K562 (cell line): ENCODE data around the gene IGLON5. TPM values are rescaled to one million over a fixed set of nuclear protein-coding genes. Genes with fewer than 3 reads are reported as not detected.
A peak's percentile ranks its signal among the peaks of the same experiment; 100 is the strongest.

Source experiments
- CTBP1 ChIP-seq: fragments of 450-650 bp; IDR thresholded peaks from 2 replicates; pipeline ENCODE4 v1.6.1; 2016; ENCODE audit warnings: borderline replicate concordance
- DNMT1 ChIP-seq: fragments of 450-650 bp; IDR thresholded peaks from 2 replicates; pipeline ENCODE4 v1.6.1; 2016; ENCODE audit warnings: antibody characterized with exemption, mild to moderate bottlenecking
- FOXJ3 ChIP-seq: sonication (generic); formaldehyde crosslinking; IDR thresholded peaks from 2 replicates; pipeline ENCODE4 v1.4.0; 2020; ENCODE audit warnings: mild to moderate bottlenecking, missing genetic modification reagents
- GTF2B ChIP-seq: IDR thresholded peaks from 2 replicates; pipeline ENCODE4 v1.6.1; 2011; ENCODE audit not compliant: insufficient read length; ENCODE audit errors: extremely low read depth
- MTF1 ChIP-seq: fragments of 250-450 bp; sonication (Bioruptor Pico); IDR thresholded peaks from 2 replicates; pipeline ENCODE4 v1.9.0; 2021; ENCODE audit warnings: moderate library complexity, mild to moderate bottlenecking, inconsistent platforms, borderline replicate concordance
- NCOA6 ChIP-seq: fragments of 450-650 bp; IDR thresholded peaks from 2 replicates; pipeline ENCODE4 v1.6.1; 2017; ENCODE audit warnings: mild to moderate bottlenecking
- RB1 ChIP-seq: fragments of 450-650 bp; IDR thresholded peaks from 2 replicates; pipeline ENCODE4 v1.6.1; 2017; ENCODE audit warnings: low read depth, mild to moderate bottlenecking
- TARDBP ChIP-seq: fragments of 450-650 bp; IDR thresholded peaks from 2 replicates; pipeline ENCODE4 v1.6.1; 2016
- ZNF551 ChIP-seq: fragments of 250-450 bp; sonication (Bioruptor Pico); IDR thresholded peaks from 2 replicates; pipeline ENCODE4 v1.5.0; 2021; ENCODE audit warnings: mild to moderate bottlenecking, moderate library complexity
- ZNF583 ChIP-seq: fragments of 250-450 bp; sonication (Bioruptor Pico); IDR thresholded peaks from 2 replicates; pipeline ENCODE4 v1.4.0; 2020
- polyA plus RNA-seq, 8 experiments: library from polyadenylated mRNA; depleted of rRNA in 4 of 8; stranded (reverse) in 5 of 8; unstranded in 3 of 8; fragments of >200 nt; fragmentation: Nextera tagmentation in 2 of 8; fragmentation: Illumina TruSeq in 1 of 8; extraction: Ambion mirVana in 2 of 8; extraction: Trizol in 1 of 8; gene quantifications; 2 replicates each; pipeline versions ENCODE4 v1.2.1 to v1.2.3, GENCODE V29; 2011 to 2014; ENCODE audit warnings: inconsistent platforms in 1 of 8, missing spikeins in 1 of 8
- total RNA-seq, 7 experiments: library from RNA; depleted of rRNA in 6 of 7; stranded (reverse); fragments of >200 nt in 6 of 7; fragmentation: Illumina TruSeq in 2 of 7; extraction: Trizol in 2 of 7; gene quantifications; 2 replicates each; pipeline versions ENCODE4 v1.2.1 to v1.2.3, GENCODE V29; 2011 to 2021; ENCODE audit warnings: low replicate concordance in 1 of 7
- TF ChIP-seq, protein P1 (sequence below): fragments of 200-600 bp; sonication (generic); IDR thresholded peaks from one replicate; pipeline ENCODE4 v1.6.1; 2012; ENCODE audit warnings: mild to moderate bottlenecking, low read depth, low read length, inconsistent platforms
- TF ChIP-seq, protein P2 (sequence below): fragments of 450-650 bp; formaldehyde crosslinking; conservative IDR thresholded peaks from 2 replicates; pipeline ENCODE4 v1.4.0; 2022; ENCODE audit warnings: mild to moderate bottlenecking, missing genetic modification characterization
- TF ChIP-seq, protein P3 (sequence below): sonication (generic); formaldehyde crosslinking; IDR thresholded peaks from 2 replicates; pipeline ENCODE4 v1.8.0; 2022; ENCODE audit warnings: missing genetic modification reagents, mild to moderate bottlenecking, borderline replicate concordance

Gene IGLON5
- total and polyA plus RNA-seq, 9 of the 15 experiments (the other 6 are each of a cell fraction or from before 2014, with no cell fraction given): 0.03 to 0.22 (median 0.14) TPM; not detected in 2

DNA sequence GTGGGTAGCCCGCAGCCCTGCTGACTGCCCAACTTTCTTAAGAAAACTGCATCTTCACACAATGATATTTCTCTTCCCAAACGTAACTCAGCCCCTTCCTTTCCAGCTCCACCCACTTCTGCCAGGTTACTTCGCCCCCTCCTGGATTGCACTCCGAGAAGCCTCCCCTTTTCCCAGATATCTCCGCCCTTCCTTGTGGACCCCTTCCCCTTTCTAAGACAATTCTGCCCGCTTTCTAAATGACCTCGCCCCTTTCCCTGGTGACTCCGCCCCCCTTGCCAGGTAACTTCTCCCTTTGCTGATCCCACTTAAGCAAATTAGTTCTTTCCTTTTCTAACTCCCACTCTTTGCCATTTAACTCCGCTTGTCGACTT is 27.9 kb downstream of the IGLON5 start (continued):
- TF ChIP-seq, protein P1, sequence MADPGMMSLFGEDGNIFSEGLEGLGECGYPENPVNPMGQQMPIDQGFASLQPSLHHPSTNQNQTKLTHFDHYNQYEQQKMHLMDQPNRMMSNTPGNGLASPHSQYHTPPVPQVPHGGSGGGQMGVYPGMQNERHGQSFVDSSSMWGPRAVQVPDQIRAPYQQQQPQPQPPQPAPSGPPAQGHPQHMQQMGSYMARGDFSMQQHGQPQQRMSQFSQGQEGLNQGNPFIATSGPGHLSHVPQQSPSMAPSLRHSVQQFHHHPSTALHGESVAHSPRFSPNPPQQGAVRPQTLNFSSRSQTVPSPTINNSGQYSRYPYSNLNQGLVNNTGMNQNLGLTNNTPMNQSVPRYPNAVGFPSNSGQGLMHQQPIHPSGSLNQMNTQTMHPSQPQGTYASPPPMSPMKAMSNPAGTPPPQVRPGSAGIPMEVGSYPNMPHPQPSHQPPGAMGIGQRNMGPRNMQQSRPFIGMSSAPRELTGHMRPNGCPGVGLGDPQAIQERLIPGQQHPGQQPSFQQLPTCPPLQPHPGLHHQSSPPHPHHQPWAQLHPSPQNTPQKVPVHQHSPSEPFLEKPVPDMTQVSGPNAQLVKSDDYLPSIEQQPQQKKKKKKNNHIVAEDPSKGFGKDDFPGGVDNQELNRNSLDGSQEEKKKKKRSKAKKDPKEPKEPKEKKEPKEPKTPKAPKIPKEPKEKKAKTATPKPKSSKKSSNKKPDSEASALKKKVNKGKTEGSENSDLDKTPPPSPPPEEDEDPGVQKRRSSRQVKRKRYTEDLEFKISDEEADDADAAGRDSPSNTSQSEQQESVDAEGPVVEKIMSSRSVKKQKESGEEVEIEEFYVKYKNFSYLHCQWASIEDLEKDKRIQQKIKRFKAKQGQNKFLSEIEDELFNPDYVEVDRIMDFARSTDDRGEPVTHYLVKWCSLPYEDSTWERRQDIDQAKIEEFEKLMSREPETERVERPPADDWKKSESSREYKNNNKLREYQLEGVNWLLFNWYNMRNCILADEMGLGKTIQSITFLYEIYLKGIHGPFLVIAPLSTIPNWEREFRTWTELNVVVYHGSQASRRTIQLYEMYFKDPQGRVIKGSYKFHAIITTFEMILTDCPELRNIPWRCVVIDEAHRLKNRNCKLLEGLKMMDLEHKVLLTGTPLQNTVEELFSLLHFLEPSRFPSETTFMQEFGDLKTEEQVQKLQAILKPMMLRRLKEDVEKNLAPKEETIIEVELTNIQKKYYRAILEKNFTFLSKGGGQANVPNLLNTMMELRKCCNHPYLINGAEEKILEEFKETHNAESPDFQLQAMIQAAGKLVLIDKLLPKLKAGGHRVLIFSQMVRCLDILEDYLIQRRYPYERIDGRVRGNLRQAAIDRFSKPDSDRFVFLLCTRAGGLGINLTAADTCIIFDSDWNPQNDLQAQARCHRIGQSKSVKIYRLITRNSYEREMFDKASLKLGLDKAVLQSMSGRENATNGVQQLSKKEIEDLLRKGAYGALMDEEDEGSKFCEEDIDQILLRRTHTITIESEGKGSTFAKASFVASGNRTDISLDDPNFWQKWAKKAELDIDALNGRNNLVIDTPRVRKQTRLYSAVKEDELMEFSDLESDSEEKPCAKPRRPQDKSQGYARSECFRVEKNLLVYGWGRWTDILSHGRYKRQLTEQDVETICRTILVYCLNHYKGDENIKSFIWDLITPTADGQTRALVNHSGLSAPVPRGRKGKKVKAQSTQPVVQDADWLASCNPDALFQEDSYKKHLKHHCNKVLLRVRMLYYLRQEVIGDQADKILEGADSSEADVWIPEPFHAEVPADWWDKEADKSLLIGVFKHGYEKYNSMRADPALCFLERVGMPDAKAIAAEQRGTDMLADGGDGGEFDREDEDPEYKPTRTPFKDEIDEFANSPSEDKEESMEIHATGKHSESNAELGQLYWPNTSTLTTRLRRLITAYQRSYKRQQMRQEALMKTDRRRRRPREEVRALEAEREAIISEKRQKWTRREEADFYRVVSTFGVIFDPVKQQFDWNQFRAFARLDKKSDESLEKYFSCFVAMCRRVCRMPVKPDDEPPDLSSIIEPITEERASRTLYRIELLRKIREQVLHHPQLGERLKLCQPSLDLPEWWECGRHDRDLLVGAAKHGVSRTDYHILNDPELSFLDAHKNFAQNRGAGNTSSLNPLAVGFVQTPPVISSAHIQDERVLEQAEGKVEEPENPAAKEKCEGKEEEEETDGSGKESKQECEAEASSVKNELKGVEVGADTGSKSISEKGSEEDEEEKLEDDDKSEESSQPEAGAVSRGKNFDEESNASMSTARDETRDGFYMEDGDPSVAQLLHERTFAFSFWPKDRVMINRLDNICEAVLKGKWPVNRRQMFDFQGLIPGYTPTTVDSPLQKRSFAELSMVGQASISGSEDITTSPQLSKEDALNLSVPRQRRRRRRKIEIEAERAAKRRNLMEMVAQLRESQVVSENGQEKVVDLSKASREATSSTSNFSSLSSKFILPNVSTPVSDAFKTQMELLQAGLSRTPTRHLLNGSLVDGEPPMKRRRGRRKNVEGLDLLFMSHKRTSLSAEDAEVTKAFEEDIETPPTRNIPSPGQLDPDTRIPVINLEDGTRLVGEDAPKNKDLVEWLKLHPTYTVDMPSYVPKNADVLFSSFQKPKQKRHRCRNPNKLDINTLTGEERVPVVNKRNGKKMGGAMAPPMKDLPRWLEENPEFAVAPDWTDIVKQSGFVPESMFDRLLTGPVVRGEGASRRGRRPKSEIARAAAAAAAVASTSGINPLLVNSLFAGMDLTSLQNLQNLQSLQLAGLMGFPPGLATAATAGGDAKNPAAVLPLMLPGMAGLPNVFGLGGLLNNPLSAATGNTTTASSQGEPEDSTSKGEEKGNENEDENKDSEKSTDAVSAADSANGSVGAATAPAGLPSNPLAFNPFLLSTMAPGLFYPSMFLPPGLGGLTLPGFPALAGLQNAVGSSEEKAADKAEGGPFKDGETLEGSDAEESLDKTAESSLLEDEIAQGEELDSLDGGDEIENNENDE: no peak
- peak; percentile 77; the same call in 1 of the 2 replicates for TF ChIP-seq DNMT1
- TF ChIP-seq FOXJ3 (CRISPR knock-in tag): no peak
- TF ChIP-seq RB1: no peak
- no peak for TF ChIP-seq MTF1 (CRISPR knock-in tag)
- TF ChIP-seq GTF2B: no peak
- TF ChIP-seq NCOA6: no peak
- TF ChIP-seq, protein P2, sequence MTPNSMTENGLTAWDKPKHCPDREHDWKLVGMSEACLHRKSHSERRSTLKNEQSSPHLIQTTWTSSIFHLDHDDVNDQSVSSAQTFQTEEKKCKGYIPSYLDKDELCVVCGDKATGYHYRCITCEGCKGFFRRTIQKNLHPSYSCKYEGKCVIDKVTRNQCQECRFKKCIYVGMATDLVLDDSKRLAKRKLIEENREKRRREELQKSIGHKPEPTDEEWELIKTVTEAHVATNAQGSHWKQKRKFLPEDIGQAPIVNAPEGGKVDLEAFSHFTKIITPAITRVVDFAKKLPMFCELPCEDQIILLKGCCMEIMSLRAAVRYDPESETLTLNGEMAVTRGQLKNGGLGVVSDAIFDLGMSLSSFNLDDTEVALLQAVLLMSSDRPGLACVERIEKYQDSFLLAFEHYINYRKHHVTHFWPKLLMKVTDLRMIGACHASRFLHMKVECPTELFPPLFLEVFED (CRISPR knock-in tag): peak; percentile 91
- no peak for TF ChIP-seq CTBP1
- TF ChIP-seq, protein P3, sequence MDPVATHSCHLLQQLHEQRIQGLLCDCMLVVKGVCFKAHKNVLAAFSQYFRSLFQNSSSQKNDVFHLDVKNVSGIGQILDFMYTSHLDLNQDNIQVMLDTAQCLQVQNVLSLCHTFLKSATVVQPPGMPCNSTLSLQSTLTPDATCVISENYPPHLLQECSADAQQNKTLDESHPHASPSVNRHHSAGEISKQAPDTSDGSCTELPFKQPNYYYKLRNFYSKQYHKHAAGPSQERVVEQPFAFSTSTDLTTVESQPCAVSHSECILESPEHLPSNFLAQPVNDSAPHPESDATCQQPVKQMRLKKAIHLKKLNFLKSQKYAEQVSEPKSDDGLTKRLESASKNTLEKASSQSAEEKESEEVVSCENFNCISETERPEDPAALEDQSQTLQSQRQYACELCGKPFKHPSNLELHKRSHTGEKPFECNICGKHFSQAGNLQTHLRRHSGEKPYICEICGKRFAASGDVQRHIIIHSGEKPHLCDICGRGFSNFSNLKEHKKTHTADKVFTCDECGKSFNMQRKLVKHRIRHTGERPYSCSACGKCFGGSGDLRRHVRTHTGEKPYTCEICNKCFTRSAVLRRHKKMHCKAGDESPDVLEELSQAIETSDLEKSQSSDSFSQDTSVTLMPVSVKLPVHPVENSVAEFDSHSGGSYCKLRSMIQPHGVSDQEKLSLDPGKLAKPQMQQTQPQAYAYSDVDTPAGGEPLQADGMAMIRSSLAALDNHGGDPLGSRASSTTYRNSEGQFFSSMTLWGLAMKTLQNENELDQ (CRISPR knock-in tag): no peak
- 0 out of 2 replicates have a peak, but pooled peaks have one; percentile 15 for TF ChIP-seq ZNF583 (CRISPR knock-in tag)
- TF ChIP-seq TARDBP: no peak
- no peak for TF ChIP-seq ZNF551 (CRISPR knock-in tag)
